HepG2 (cell line): ENCODE data around the gene RAB33B. TPM values are rescaled to one million over a fixed set of nuclear protein-coding genes. Genes with fewer than 3 reads are reported as not detected.
A peak's percentile ranks its signal among the peaks of the same experiment; 100 is the strongest.

Experiments used
- DR1 ChIP-seq: sonication (generic); formaldehyde crosslinking; IDR thresholded peaks from 2 replicates; pipeline ENCODE4 v1.8.0; 2021; ENCODE audit warnings: mild to moderate bottlenecking, missing genetic modification reagents, inconsistent platforms
- KDM5A ChIP-seq: fragments of 200-600 bp; sonication (generic); IDR thresholded peaks from 2 replicates; pipeline ENCODE4 v1.7.0; 2018; ENCODE audit warnings: antibody characterized with exemption, mild to moderate bottlenecking, low read length, borderline replicate concordance
- MED1 ChIP-seq: sonication (generic); formaldehyde crosslinking; IDR thresholded peaks from 2 replicates; pipeline ENCODE4 v1.4.0; 2020; ENCODE audit warnings: missing genetic modification reagents
- NCOA1 ChIP-seq: sonication (generic); formaldehyde crosslinking; IDR thresholded peaks from 2 replicates; pipeline ENCODE4 v1.9.0; 2021; ENCODE audit warnings: missing genetic modification reagents
- PHB2 ChIP-seq: fragments of 450-650 bp; IDR thresholded peaks from 2 replicates; pipeline ENCODE4 v1.6.1; 2018; ENCODE audit not compliant: partially characterized antibody
- PHF20 ChIP-seq: sonication (generic); formaldehyde crosslinking; IDR thresholded peaks from 2 replicates; pipeline ENCODE4 v1.5.0; 2020; ENCODE audit warnings: mild to moderate bottlenecking, missing genetic modification reagents
- SMAD1 ChIP-seq: sonication (generic); formaldehyde crosslinking; IDR thresholded peaks from 2 replicates; pipeline ENCODE4 v1.4.0; 2020; ENCODE audit warnings: missing genetic modification reagents, low read depth, mild to moderate bottlenecking, borderline replicate concordance
- TBX2 ChIP-seq: sonication (generic); formaldehyde crosslinking; IDR thresholded peaks from 2 replicates; pipeline ENCODE4 v1.5.0; 2020; ENCODE audit warnings: missing genetic modification reagents, mild to moderate bottlenecking, borderline replicate concordance
- ZFP36 ChIP-seq: fragments of 150-350 bp; IDR thresholded peaks from 2 replicates; pipeline ENCODE4 v1.6.1; 2018; ENCODE audit warnings: borderline replicate concordance, low read length, low read depth; ENCODE audit not compliant: partially characterized antibody
- ZIK1 ChIP-seq: sonication (generic); formaldehyde crosslinking; IDR thresholded peaks from 2 replicates; pipeline ENCODE4 v1.5.0; 2020; ENCODE audit warnings: mild to moderate bottlenecking, low read depth, missing genetic modification reagents, borderline replicate concordance
- ZNF232 ChIP-seq: sonication (generic); formaldehyde crosslinking; IDR thresholded peaks from 2 replicates; pipeline ENCODE4 v1.4.0; 2020; ENCODE audit warnings: missing genetic modification reagents, borderline replicate concordance
- ZNF441 ChIP-seq: sonication (generic); formaldehyde crosslinking; IDR thresholded peaks from 2 replicates; pipeline ENCODE4 v1.7.0; 2021; ENCODE audit warnings: missing genetic modification reagents, borderline replicate concordance
- ZNF543 ChIP-seq: sonication (generic); formaldehyde crosslinking; IDR thresholded peaks from 2 replicates; pipeline ENCODE4 v1.4.0; 2020; ENCODE audit warnings: mild to moderate bottlenecking, missing genetic modification reagents
- polyA plus RNA-seq, 8 experiments: library from polyadenylated mRNA; depleted of rRNA in 3 of 8; stranded (reverse) in 7 of 8; unstranded in 1 of 8; fragments of >200 nt; fragmentation: Illumina TruSeq in 4 of 8; extraction: Trizol in 4 of 8; gene quantifications; 2 replicates each; pipeline versions ENCODE4 v1.2.1 to v1.2.3, GENCODE V29; 2011 to 2016; ENCODE audit warnings: low read depth in 4 of 8, missing spikeins in 1 of 8, mixed read lengths in 1 of 8; ENCODE audit not compliant: insufficient read depth in 1 of 8
- total RNA-seq, 5 experiments: library from RNA; depleted of rRNA; stranded (reverse); fragments of >200 nt; fragmentation: Illumina TruSeq; extraction: Trizol; gene quantifications; 2 replicates each; pipeline ENCODE4 v1.2.3, GENCODE V29; 2016; ENCODE audit warnings: low read depth in 1 of 5
- TF ChIP-seq, protein P1 (sequence below): sonication (generic); formaldehyde crosslinking; IDR thresholded peaks from 2 replicates; pipeline ENCODE4 v1.8.1; 2023; ENCODE audit warnings: mild to moderate bottlenecking, missing genetic modification reagents
- TF ChIP-seq, protein P2 (sequence below): sonication (generic); formaldehyde crosslinking; conservative IDR thresholded peaks from 2 replicates; pipeline ENCODE4 v1.4.0; 2020; ENCODE audit warnings: missing genetic modification reagents
- TF ChIP-seq, protein P3 (sequence below): IDR thresholded peaks from 2 replicates; pipeline ENCODE4 v1.6.1; 2016; ENCODE audit warnings: low read depth, control low read depth
- TF ChIP-seq, protein P4 (sequence below): IDR thresholded peaks from 2 replicates; pipeline ENCODE4 v1.6.1; 2012; ENCODE audit warnings: low read length, improper control_type of control experiment
- TF ChIP-seq, protein P5 (sequence below): sonication (generic); formaldehyde crosslinking; IDR thresholded peaks from 2 replicates; pipeline ENCODE4 v1.5.0; 2020; ENCODE audit warnings: mild to moderate bottlenecking, low read depth, missing genetic modification reagents, borderline replicate concordance
- TF ChIP-seq, protein P6 (sequence below): sonication (generic); formaldehyde crosslinking; IDR thresholded peaks from 2 replicates; pipeline ENCODE4 v1.8.0; 2022; ENCODE audit warnings: low read depth, missing genetic modification reagents
- TF ChIP-seq, protein P7 (sequence below): sonication (generic); formaldehyde crosslinking; IDR thresholded peaks from 2 replicates; pipeline ENCODE4 v1.5.0; 2020; ENCODE audit warnings: missing genetic modification reagents

The RAB33B gene
- total and polyA plus RNA-seq, 2 of the 13 experiments (the other 11 are each of a cell fraction or from before 2014, with no cell fraction given), result 7.6 to 8.1 TPM

DNA sequence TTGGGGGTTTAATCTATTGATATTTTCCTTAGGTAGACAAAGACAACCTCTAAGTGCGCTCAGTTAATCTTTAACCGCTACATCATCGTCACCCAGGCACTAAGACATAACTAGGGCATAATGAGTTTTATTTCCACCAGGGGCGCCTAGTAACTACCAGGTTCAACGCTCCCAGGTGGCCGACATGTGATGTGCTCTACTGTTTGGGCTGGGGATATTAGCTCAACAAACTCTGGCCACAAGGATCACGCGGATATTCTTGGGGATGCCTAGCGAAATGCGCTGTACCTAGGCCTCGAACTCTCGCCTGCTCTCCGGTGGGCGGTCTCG is 915 bp upstream of the RAB33B start (continued):
- TF ChIP-seq, protein P1, sequence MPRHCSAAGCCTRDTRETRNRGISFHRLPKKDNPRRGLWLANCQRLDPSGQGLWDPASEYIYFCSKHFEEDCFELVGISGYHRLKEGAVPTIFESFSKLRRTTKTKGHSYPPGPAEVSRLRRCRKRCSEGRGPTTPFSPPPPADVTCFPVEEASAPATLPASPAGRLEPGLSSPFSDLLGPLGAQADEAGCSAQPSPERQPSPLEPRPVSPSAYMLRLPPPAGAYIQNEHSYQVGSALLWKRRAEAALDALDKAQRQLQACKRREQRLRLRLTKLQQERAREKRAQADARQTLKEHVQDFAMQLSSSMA (CRISPR knock-in tag), result no peak
- TF ChIP-seq SMAD1 (no peak), KDM5A (no peak), ZNF232 (CRISPR knock-in tag) (no peak), TBX2 (CRISPR knock-in tag) (no peak), ZIK1 (no peak), DR1 (no peak), ZFP36 (no peak), NCOA1 (CRISPR knock-in tag) (no peak), ZNF441 (CRISPR knock-in tag) (no peak), ZNF543 (CRISPR knock-in tag) (no peak), PHF20 (CRISPR knock-in tag) (no peak), MED1 (CRISPR knock-in tag) (0 out of 2 replicates have a peak, but pooled peaks have one; percentile 5), PHB2 (no peak)
- TF ChIP-seq, protein P2, sequence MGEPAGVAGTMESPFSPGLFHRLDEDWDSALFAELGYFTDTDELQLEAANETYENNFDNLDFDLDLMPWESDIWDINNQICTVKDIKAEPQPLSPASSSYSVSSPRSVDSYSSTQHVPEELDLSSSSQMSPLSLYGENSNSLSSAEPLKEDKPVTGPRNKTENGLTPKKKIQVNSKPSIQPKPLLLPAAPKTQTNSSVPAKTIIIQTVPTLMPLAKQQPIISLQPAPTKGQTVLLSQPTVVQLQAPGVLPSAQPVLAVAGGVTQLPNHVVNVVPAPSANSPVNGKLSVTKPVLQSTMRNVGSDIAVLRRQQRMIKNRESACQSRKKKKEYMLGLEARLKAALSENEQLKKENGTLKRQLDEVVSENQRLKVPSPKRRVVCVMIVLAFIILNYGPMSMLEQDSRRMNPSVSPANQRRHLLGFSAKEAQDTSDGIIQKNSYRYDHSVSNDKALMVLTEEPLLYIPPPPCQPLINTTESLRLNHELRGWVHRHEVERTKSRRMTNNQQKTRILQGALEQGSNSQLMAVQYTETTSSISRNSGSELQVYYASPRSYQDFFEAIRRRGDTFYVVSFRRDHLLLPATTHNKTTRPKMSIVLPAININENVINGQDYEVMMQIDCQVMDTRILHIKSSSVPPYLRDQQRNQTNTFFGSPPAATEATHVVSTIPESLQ (CRISPR knock-in tag), result no peak
- TF ChIP-seq, protein P3, sequence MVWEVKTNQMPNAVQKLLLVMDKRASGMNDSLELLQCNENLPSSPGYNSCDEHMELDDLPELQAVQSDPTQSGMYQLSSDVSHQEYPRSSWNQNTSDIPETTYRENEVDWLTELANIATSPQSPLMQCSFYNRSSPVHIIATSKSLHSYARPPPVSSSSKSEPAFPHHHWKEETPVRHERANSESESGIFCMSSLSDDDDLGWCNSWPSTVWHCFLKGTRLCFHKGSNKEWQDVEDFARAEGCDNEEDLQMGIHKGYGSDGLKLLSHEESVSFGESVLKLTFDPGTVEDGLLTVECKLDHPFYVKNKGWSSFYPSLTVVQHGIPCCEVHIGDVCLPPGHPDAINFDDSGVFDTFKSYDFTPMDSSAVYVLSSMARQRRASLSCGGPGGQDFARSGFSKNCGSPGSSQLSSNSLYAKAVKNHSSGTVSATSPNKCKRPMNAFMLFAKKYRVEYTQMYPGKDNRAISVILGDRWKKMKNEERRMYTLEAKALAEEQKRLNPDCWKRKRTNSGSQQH (CRISPR knock-in tag), result no peak
- TF ChIP-seq, protein P4, sequence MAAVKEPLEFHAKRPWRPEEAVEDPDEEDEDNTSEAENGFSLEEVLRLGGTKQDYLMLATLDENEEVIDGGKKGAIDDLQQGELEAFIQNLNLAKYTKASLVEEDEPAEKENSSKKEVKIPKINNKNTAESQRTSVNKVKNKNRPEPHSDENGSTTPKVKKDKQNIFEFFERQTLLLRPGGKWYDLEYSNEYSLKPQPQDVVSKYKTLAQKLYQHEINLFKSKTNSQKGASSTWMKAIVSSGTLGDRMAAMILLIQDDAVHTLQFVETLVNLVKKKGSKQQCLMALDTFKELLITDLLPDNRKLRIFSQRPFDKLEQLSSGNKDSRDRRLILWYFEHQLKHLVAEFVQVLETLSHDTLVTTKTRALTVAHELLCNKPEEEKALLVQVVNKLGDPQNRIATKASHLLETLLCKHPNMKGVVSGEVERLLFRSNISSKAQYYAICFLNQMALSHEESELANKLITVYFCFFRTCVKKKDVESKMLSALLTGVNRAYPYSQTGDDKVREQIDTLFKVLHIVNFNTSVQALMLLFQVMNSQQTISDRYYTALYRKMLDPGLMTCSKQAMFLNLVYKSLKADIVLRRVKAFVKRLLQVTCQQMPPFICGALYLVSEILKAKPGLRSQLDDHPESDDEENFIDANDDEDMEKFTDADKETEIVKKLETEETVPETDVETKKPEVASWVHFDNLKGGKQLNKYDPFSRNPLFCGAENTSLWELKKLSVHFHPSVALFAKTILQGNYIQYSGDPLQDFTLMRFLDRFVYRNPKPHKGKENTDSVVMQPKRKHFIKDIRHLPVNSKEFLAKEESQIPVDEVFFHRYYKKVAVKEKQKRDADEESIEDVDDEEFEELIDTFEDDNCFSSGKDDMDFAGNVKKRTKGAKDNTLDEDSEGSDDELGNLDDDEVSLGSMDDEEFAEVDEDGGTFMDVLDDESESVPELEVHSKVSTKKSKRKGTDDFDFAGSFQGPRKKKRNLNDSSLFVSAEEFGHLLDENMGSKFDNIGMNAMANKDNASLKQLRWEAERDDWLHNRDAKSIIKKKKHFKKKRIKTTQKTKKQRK, result no peak
- TF ChIP-seq, protein P5, sequence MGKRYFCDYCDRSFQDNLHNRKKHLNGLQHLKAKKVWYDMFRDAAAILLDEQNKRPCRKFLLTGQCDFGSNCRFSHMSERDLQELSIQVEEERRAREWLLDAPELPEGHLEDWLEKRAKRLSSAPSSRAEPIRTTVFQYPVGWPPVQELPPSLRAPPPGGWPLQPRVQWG (CRISPR knock-in tag), result no peak
- TF ChIP-seq, protein P6, sequence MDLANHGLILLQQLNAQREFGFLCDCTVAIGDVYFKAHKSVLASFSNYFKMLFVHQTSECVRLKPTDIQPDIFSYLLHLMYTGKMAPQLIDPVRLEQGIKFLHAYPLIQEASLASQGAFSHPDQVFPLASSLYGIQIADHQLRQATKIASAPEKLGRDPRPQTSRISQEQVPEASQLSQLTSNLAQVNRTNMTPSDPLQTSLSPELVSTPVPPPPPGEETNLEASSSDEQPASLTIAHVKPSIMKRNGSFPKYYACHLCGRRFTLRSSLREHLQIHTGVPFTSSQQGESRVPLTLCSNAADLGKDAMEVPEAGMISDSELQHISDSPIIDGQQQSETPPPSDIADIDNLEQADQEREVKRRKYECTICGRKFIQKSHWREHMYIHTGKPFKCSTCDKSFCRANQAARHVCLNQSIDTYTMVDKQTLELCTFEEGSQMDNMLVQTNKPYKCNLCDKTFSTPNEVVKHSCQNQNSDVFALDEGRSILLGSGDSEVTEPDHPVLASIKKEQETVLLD (CRISPR knock-in tag), result no peak
- TF ChIP-seq, protein P7, sequence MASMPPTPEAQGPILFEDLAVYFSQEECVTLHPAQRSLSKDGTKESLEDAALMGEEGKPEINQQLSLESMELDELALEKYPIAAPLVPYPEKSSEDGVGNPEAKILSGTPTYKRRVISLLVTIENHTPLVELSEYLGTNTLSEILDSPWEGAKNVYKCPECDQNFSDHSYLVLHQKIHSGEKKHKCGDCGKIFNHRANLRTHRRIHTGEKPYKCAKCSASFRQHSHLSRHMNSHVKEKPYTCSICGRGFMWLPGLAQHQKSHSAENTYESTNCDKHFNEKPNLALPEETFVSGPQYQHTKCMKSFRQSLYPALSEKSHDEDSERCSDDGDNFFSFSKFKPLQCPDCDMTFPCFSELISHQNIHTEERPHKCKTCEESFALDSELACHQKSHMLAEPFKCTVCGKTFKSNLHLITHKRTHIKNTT (CRISPR knock-in tag), result no peak
